Measurements from ENCODE around the gene TRIM28. TPM values are rescaled to one million over a fixed set of nuclear protein-coding genes. Genes with fewer than 3 reads are reported as not detected.

TRIM28 gene
- total and polyA plus RNA-seq, 9 of the 15 experiments (the other 6 are each of a cell fraction or from before 2014, with no cell fraction given): 12.1 to 797 (median 490) TPM

GRCh38 chr19:58568453-58569130, 24.7 kb downstream of the TRIM28 start (continued):
- TF ChIP-seq E2F3 (CRISPR knock-in tag; IDR thresholded peaks at IDR 0.05) (no peak), RAD21 (CRISPR knock-in tag; conservative IDR thresholded peaks at IDR 0.05 in 1 of 2, IDR thresholded peaks at IDR 0.05 in 1 of 2) (no peak), SFPQ (IDR thresholded peaks at IDR 0.05; ENCODE audit: low read depth, low read length) (no peak), ZNF407 (IDR thresholded peaks at IDR 0.05; ENCODE audit: low read depth) (no peak)
- TF ChIP-seq, protein P1, sequence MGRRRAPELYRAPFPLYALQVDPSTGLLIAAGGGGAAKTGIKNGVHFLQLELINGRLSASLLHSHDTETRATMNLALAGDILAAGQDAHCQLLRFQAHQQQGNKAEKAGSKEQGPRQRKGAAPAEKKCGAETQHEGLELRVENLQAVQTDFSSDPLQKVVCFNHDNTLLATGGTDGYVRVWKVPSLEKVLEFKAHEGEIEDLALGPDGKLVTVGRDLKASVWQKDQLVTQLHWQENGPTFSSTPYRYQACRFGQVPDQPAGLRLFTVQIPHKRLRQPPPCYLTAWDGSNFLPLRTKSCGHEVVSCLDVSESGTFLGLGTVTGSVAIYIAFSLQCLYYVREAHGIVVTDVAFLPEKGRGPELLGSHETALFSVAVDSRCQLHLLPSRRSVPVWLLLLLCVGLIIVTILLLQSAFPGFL (CRISPR knock-in tag; IDR thresholded peaks at IDR 0.05): no peak

All from K562 (cell line).